HUES64 (cell line): ENCODE data around the gene PFN3. TPM values are rescaled to one million over a fixed set of nuclear protein-coding genes. Genes with fewer than 3 reads are reported as not detected.

Experiments
- H3K27ac ChIP-seq: 2 replicates; pipeline ENCODE4 v1.7.0; 2013; ENCODE audit warnings: low read depth, low read length, inconsistent platforms
- H3K27me3 ChIP-seq: 2 replicates; pipeline ENCODE4 v1.6.1; 2013; ENCODE audit warnings: mild to moderate bottlenecking, low read length; ENCODE audit not compliant: insufficient read depth
- H3K36me3 ChIP-seq: 2 replicates; pipeline ENCODE4 v1.6.1; 2013; ENCODE audit warnings: mild to moderate bottlenecking, low read length; ENCODE audit not compliant: insufficient read depth
- H3K4me1 ChIP-seq: 2 replicates; pipeline ENCODE4 v1.6.1; 2013; ENCODE audit warnings: mild to moderate bottlenecking, low read length, moderate library complexity; ENCODE audit not compliant: insufficient read depth
- H3K4me3 ChIP-seq: 2 replicates; pipeline ENCODE4 v1.5.1; 2013; ENCODE audit warnings: mild to moderate bottlenecking, low read length, moderate library complexity
- H3K9ac ChIP-seq: 2 replicates; pipeline ENCODE4 v1.6.1; 2013; ENCODE audit warnings: mild to moderate bottlenecking, low read depth, low read length
- H3K9me3 ChIP-seq: 2 replicates; pipeline ENCODE4 v1.6.1; 2013; ENCODE audit warnings: low read depth, low read length; ENCODE audit not compliant: insufficient read depth
- WGBS: fragments of 150-250, 120-280 bp; methylation state at CpG from one replicate; pipeline ENCODE4 v1.1.7; 2013; ENCODE audit warnings: missing lambda C conversion rate; 5-methylcytosine and 5-hydroxymethylcytosine counted together
- polyA plus RNA-seq, 2 experiments: library from polyadenylated mRNA; stranded (reverse); fragments of 50-300 nt; gene quantifications; one replicate each; pipeline ENCODE4 v1.2.3, GENCODE V29; 2013

Gene PFN3
- not detected for polyA plus RNA-seq (2013, experiment 1 of 2)
- not detected for polyA plus RNA-seq (2013, experiment 2 of 2)

DNA sequence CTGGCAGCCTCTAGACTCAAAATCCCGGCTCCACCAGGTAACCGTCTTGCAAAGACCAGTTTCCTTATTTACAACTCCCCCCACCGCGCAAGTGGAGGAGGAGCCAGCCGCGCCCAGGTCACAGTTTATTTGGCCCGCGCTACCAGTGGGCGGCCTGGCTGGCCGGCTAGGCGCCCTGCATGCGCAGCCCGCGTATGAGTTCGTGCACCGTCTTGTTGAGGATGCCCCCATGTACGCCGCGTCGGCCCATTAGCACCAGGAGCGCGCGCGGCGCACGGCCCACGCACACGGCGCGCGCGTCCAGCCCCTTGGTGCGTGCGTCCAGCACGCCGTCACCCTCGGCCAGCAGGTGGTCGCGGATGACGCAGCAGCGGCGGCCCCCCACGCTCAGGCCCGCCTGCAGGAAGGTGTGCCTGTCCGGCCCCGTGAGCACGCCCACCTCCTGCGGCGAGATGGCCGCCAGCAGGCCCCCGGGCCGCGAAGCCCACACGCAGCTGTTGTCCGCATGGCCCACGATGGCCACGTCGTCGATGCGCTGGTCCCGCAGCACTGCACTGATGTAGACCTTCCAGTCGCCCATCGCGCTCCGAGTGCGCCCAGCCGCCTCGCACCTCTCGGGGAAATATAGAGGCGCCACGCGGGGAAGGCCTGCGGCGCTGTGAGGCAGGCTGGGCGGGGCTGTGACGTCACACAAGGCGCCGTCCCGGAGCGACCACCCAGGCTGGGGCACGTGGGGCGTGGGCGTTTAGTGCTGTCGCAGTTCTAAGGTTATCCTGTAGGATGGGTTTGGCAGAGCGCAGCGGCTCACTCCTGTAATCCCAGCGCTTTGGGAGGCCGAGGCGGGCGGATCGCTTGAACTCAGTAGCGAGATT, at the start of gene PFN3:
PFN3 (minus strand) TSS at position 665 of the 872 bp plus-strand sequence; CDS start at position 580, 85 bp downstream.
- H3K9me3 ChIP-seq = no peaks in the 10 kb centered on the region
- no peaks in the 10 kb centered on the region for H3K36me3 ChIP-seq
- H3K27me3 ChIP-seq = peaks cover 59% of the 10 kb centered on the region
- H3K9ac ChIP-seq = no peak within 1 kb of the TSS; the same call in 1 of the 2 replicates
- H3K4me1 ChIP-seq = no peaks in the 10 kb centered on the region
- H3K27ac ChIP-seq = no peak within 1 kb of the TSS
- WGBS = 88% methylated on average over 92 of the region's 92 CpGs
- peak within 1 kb of the TSS; percentile 33; the same call in 1 of the 2 replicates for H3K4me3 ChIP-seq

DNA sequence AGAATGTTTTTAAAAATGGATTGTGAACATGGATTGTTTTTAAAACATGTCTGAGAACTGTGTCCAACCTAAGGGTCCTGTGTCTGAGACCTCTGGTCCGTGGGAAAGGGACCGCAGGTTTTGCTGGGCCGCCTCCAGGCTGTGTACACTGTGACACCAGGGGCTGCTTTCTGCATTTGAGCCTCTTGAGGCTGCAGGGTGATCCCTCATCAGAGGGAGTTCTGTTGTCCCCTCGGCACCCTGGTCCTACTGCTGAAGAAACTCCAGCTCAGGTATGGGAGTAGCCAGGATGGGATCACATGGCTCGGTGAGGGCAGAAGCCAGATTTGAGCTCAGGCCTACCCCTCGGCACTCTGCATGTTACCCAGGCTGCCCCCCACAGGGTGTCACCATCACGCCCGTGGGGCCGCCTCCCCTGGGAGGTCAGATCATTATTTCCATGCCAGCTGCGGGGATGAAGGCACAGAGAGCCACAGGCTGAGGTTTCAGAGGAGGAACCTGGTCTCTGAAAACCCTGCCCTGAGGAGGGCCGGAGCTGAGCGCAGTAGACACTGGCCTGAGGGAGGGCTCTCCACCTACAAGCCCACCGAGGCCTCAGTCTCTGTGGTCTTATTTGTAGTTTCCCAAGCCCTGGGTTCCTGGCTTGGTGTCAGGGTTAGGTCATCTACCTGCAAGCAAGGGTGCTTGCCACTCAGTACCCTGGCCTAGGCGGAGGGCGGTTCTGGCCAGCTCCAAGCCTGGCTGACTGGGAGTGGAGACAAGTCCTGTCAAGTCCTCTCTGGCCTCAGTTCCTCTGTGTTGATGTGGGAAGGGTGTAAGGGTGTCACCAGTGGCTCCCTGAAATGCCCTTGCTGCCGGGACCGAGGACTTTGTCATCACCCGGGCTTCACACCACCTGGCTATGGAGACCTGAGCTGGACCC, 48.9 kb upstream of the PFN3 start:
- Histone ChIP-seq H3K9ac (no peak overlapping the region), H3K4me3 (no peak overlapping the region), H3K27ac (no peak overlapping the region), H3K4me1 (peaks cover 25% of the 10 kb centered on the region), H3K36me3 (no peaks in the 10 kb centered on the region), H3K9me3 (no peaks in the 10 kb centered on the region), H3K27me3 (peaks cover 13% of the 10 kb centered on the region)
- 90% methylated on average over 18 of the region's 18 CpGs for WGBS

- H3K27me3 ChIP-seq = peaks cover 7% of the 10 kb centered on the region
- peaks cover 18% of the 10 kb centered on the region for H3K4me1 ChIP-seq
- 87% methylated on average over 6 of the region's 6 CpGs for WGBS
- H3K4me3 ChIP-seq = peak overlapping the region; percentile 63; the same call in 1 of the 2 replicates
- H3K9ac ChIP-seq = peak overlapping the region; percentile 85; the same call in 1 of the 2 replicates
- H3K9me3 ChIP-seq = no peaks in the 10 kb centered on the region
- H3K27ac ChIP-seq = peak overlapping the region; percentile 73
- no peaks in the 10 kb centered on the region for H3K36me3 ChIP-seq
Observed at GRCh38 chr5:177448244-177448950, 47.9 kb upstream of the PFN3 start.

GRCh38 chr5:177447611-177448243, 47.3 kb upstream of the PFN3 start:
- H3K4me3 ChIP-seq = peak overlapping the region; percentile 63
- H3K36me3 ChIP-seq = no peaks in the 10 kb centered on the region
- peaks cover 12% of the 10 kb centered on the region for H3K4me1 ChIP-seq
- no peaks in the 10 kb centered on the region for H3K9me3 ChIP-seq
- peak overlapping the region; percentile 85 for H3K9ac ChIP-seq
- peaks cover 5% of the 10 kb centered on the region for H3K27me3 ChIP-seq
- WGBS = 9% methylated on average over 23 of the region's 23 CpGs
- H3K27ac ChIP-seq = peak overlapping the region; percentile 73

DNA sequence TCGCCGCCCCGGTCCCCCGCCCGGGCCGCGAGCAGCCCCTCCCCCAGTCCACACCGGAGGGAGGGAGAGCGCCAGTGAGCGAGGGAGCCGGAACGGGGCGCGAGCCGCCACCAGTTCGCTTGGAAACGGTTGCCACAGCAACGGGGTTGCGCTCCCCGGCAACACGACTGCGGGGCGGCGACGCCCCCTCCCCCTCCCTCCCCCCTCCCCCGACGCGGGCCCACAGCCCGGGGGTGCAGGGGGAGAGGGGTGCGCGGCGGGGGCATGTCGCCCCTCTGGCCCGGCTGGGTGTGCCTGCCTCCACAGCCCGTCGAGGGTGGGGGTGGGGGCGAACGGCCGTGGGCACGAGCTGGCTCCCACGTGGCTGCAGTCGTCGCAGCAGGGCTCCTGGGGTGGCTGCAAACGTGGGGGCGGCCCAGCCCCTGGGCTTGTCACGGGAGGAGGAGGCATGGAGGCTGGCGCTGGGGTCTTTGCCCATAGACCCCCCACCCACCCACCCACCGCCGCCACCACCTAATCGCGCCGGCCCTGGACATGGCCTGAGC, 46.7 kb upstream of the PFN3 start:
- under 1% methylated on average over 40 of the region's 52 CpGs for WGBS
- H3K27ac ChIP-seq = peak overlapping the region; percentile 73
- peak overlapping the region; percentile 85 for H3K9ac ChIP-seq
- H3K4me3 ChIP-seq = peak overlapping the region; percentile 63
- peaks cover 5% of the 10 kb centered on the region for H3K27me3 ChIP-seq
- H3K4me1 ChIP-seq = peaks cover 12% of the 10 kb centered on the region
- H3K9me3 ChIP-seq = no peaks in the 10 kb centered on the region
- no peaks in the 10 kb centered on the region for H3K36me3 ChIP-seq

GRCh38 chr5:177446200-177447065, 46.0 kb upstream of the PFN3 start, which contains the start of gene PRR7:
PRR7 (plus strand) TSS chr5:177446814; CDS start chr5:177455068, 8,254 bp downstream.
- WGBS = 3% methylated on average over 89 of the region's 89 CpGs

GRCh38 chr5:177445917-177446199, 45.4 kb upstream of the PFN3 start:
- WGBS = 52% methylated on average over 5 of the region's 8 CpGs
- no peak overlapping the region for H3K27ac ChIP-seq
- H3K9ac ChIP-seq = peak overlapping the region; percentile 74; the same call in 1 of the 2 replicates
- peaks cover 5% of the 10 kb centered on the region for H3K27me3 ChIP-seq
- no peaks in the 10 kb centered on the region for H3K36me3 ChIP-seq
- no peaks in the 10 kb centered on the region for H3K9me3 ChIP-seq
- H3K4me3 ChIP-seq = peak overlapping the region; percentile 63
- peaks cover 12% of the 10 kb centered on the region for H3K4me1 ChIP-seq

More at GRCh38 chr5:177446200-177447065, 46.0 kb upstream of the PFN3 start, which contains the start of gene PRR7:
- H3K9me3 ChIP-seq = no peaks in the 10 kb centered on the region
- H3K27ac ChIP-seq = peak within 1 kb of the TSS; percentile 73
- H3K4me3 ChIP-seq = peak within 1 kb of the TSS; percentile 63
- H3K9ac ChIP-seq = peak within 1 kb of the TSS; percentile 85
- peaks cover 5% of the 10 kb centered on the region for H3K27me3 ChIP-seq
- H3K36me3 ChIP-seq = no peaks in the 10 kb centered on the region
- H3K4me1 ChIP-seq = peaks cover 12% of the 10 kb centered on the region

DNA sequence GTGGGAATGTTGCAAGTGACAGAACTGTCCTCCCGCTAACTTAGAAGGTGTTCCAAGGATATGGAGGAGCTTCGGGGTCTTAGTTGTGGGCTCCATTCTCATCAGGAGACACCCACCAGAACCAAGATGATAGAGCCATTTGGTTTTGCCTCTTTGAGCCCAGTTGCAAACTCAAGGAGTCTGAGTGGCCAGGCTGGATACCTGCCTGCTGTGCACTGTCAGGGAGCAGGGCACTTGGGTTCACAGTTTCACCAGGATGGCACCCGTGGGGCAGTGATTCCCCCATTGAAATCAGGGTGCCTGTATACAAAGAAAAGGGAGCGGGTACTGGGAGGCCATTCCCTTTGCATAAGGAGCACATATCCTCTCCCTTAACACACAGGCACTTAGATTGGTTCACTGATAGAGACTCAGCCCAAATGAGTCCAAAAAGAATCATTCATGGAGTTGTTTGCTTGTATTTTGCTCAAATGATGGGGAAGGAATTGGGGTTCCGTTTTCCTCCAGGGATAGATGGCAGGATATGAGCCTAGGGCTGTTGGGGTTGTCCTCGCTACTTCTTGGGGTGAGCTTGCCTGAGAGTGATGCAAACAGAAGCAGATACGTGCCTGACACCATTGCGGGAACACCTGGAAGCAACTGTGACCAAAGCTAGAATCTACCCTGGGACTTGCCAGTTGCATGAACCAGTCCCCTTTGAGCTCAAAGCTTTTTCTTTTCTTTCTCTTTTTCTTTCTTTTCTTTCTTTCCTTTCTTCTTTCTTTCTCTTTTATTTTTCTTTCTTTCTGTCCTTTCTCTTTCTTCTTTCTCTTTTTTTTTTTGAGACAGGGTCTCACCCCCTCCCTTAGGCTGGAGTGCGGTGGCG, 44.8 kb upstream of the PFN3 start:
- Histone ChIP-seq H3K36me3 (no peaks in the 10 kb centered on the region), H3K27me3 (peaks cover 5% of the 10 kb centered on the region), H3K4me1 (peaks cover 12% of the 10 kb centered on the region), H3K9ac (no peak overlapping the region), H3K9me3 (no peaks in the 10 kb centered on the region), H3K4me3 (no peak overlapping the region), H3K27ac (no peak overlapping the region)
- 84% methylated on average over 10 of the region's 10 CpGs for WGBS
